ENCODE measurements around the gene CSTF2T. TPM values are rescaled to one million over a fixed set of nuclear protein-coding genes. Genes with fewer than 3 reads are reported as not detected.

CSTF2T gene
- total RNA-seq, 1 donor = 14.8 TPM

DNA sequence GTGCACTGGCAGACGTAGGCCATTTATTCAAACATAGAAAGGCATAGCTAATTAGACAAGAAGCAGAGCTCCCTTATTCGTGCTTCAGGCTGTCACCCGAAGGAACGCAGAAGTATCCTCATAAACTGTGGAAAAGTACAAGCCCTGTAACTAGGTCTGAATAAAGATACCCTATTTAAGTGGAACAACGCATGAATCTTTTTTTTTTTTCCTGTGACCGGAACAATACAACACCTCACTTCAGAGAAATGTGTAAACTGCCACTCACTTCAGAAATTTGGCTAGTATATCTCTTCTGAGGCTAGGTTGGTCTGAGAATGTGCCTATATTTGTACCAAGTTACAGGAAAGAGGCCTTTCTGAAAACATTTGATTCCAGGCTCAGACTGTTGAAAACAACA, 8.0 kb upstream of the CSTF2T start:
- H3K36me3 ChIP-seq (ENCODE audit: insufficient read depth, low read length) = no peaks in the 10 kb centered on the region

DNA sequence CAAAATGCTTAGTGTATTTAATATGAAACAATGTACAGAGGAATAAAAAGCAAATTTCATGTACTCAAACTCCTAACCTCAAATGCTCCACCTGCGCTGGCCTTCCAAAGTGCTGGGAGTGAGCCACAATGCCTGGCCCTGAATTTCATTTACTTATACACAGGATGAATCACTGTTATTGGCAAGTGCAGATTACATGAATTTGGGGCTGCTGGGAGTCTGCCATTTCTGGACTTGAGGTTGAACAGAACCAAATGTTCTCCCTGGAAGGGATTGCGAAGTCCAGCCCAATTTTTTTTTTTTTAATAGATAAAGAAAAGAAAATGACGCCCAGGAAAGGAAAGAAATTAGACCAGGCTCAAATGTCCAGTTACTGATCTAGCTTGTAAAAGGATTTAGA, 6.8 kb upstream of the CSTF2T start:
- no peak overlapping the region for H3K4me3 ChIP-seq (ENCODE audit: insufficient read depth, low read length)
- H3K27me3 ChIP-seq (ENCODE audit: insufficient read depth, low read length) = no peaks in the 10 kb centered on the region
- TF ChIP-seq, protein P1, sequence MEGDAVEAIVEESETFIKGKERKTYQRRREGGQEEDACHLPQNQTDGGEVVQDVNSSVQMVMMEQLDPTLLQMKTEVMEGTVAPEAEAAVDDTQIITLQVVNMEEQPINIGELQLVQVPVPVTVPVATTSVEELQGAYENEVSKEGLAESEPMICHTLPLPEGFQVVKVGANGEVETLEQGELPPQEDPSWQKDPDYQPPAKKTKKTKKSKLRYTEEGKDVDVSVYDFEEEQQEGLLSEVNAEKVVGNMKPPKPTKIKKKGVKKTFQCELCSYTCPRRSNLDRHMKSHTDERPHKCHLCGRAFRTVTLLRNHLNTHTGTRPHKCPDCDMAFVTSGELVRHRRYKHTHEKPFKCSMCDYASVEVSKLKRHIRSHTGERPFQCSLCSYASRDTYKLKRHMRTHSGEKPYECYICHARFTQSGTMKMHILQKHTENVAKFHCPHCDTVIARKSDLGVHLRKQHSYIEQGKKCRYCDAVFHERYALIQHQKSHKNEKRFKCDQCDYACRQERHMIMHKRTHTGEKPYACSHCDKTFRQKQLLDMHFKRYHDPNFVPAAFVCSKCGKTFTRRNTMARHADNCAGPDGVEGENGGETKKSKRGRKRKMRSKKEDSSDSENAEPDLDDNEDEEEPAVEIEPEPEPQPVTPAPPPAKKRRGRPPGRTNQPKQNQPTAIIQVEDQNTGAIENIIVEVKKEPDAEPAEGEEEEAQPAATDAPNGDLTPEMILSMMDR (IDR thresholded peaks at IDR 0.05; ENCODE audit: extremely low read depth, low read depth, low read length) = no peak
- no peaks in the 10 kb centered on the region for H3K4me1 ChIP-seq (ENCODE audit: insufficient read depth, low read length)
- H3K27ac ChIP-seq (ENCODE audit: low read depth, low read length) = no peak overlapping the region
- H4K20me1 ChIP-seq (ENCODE audit: insufficient read depth, low read length) = no peaks in the 10 kb centered on the region
- H3K79me2 ChIP-seq (ENCODE audit: insufficient read depth, low read length) = no peaks in the 10 kb centered on the region
- H3K36me3 ChIP-seq (ENCODE audit: insufficient read depth, low read length) = no peaks in the 10 kb centered on the region
- H3K4me2 ChIP-seq (ENCODE audit: insufficient read depth, low read length) = no peak overlapping the region
- no peak overlapping the region for H2AFZ ChIP-seq (ENCODE audit: low read length)
- no peak for DNase-seq (ENCODE audit: insufficient read length, low spot score, missing footprints)
- H3K9me3 ChIP-seq (ENCODE audit: low read depth, low read length) = no peaks in the 10 kb centered on the region

More for the DNA sequence above, 8.0 kb upstream of the CSTF2T start:
- no peak overlapping the region for H3K4me3 ChIP-seq (ENCODE audit: insufficient read depth, low read length)
- H2AFZ ChIP-seq (ENCODE audit: low read length) = no peak overlapping the region
- no peak overlapping the region for H3K27ac ChIP-seq (ENCODE audit: low read depth, low read length)
- no peaks in the 10 kb centered on the region for H3K27me3 ChIP-seq (ENCODE audit: insufficient read depth, low read length)
- TF ChIP-seq, protein P1 (IDR thresholded peaks at IDR 0.05; ENCODE audit: extremely low read depth, low read depth, low read length) = no peak
- no peaks in the 10 kb centered on the region for H3K79me2 ChIP-seq (ENCODE audit: insufficient read depth, low read length)
- no peak for DNase-seq (ENCODE audit: insufficient read length, low spot score, missing footprints)
- H3K4me2 ChIP-seq (ENCODE audit: insufficient read depth, low read length) = no peak overlapping the region
- no peaks in the 10 kb centered on the region for H4K20me1 ChIP-seq (ENCODE audit: insufficient read depth, low read length)
- H3K9me3 ChIP-seq (ENCODE audit: low read depth, low read length) = no peaks in the 10 kb centered on the region
- no peaks in the 10 kb centered on the region for H3K4me1 ChIP-seq (ENCODE audit: insufficient read depth, low read length)

- no peaks in the 10 kb centered on the region for H3K4me1 ChIP-seq (ENCODE audit: insufficient read depth, low read length)
- H3K79me2 ChIP-seq (ENCODE audit: insufficient read depth, low read length) = no peaks in the 10 kb centered on the region
- no peak overlapping the region for H3K4me3 ChIP-seq (ENCODE audit: insufficient read depth, low read length)
- no peaks in the 10 kb centered on the region for H3K9me3 ChIP-seq (ENCODE audit: low read depth, low read length)
- no peak overlapping the region for H3K4me2 ChIP-seq (ENCODE audit: insufficient read depth, low read length)
- H3K27ac ChIP-seq (ENCODE audit: low read depth, low read length) = no peak overlapping the region
- no peak overlapping the region for H2AFZ ChIP-seq (ENCODE audit: low read length)
- no peaks in the 10 kb centered on the region for H4K20me1 ChIP-seq (ENCODE audit: insufficient read depth, low read length)
- no peaks in the 10 kb centered on the region for H3K27me3 ChIP-seq (ENCODE audit: insufficient read depth, low read length)
- TF ChIP-seq, protein P1 (IDR thresholded peaks at IDR 0.05; ENCODE audit: extremely low read depth, low read depth, low read length) = no peak
- DNase-seq (ENCODE audit: insufficient read length, low spot score, missing footprints) = no peak
- H3K36me3 ChIP-seq (ENCODE audit: insufficient read depth, low read length) = no peaks in the 10 kb centered on the region
Measured at GRCh38 chr10:51705774-51706173, 6.4 kb upstream of the CSTF2T start.

- no peak for DNase-seq (ENCODE audit: insufficient read length, low spot score, missing footprints)
Measured at GRCh38 chr10:51700228-51700817, 928 bp upstream of the CSTF2T start.

More at GRCh38 chr10:51700228-51700817, 928 bp upstream of the CSTF2T start:
- Histone ChIP-seq H3K27me3 (ENCODE audit: insufficient read depth, low read length) (no peaks in the 10 kb centered on the region), H3K4me3 (ENCODE audit: insufficient read depth, low read length) (peak overlapping the region; percentile 77), H3K79me2 (ENCODE audit: insufficient read depth, low read length) (peaks cover 27% of the 10 kb centered on the region), H3K36me3 (ENCODE audit: insufficient read depth, low read length) (no peaks in the 10 kb centered on the region), H4K20me1 (ENCODE audit: insufficient read depth, low read length) (peaks cover 7% of the 10 kb centered on the region), H3K4me1 (ENCODE audit: insufficient read depth, low read length) (peaks cover 17% of the 10 kb centered on the region), H3K9me3 (ENCODE audit: low read depth, low read length) (no peaks in the 10 kb centered on the region), H3K4me2 (ENCODE audit: insufficient read depth, low read length) (peak overlapping the region; percentile 96), H3K27ac (ENCODE audit: low read depth, low read length) (peak overlapping the region; percentile 99), H2AFZ (ENCODE audit: low read length) (peak overlapping the region; percentile 100)
- TF ChIP-seq, protein P1 (IDR thresholded peaks at IDR 0.05; ENCODE audit: extremely low read depth, low read depth, low read length) = no peak

All from osteoblast (primary cell).